HT1080 (cell line): Measurements from ENCODE around the gene TCAP. TPM values are rescaled to one million over a fixed set of nuclear protein-coding genes. Genes with fewer than 3 reads are reported as not detected.
"Not testable (repeated sequence)": the region's sequence is repeated elsewhere in the genome, so short reads cannot be mapped to it uniquely, and the experiment has no call there.

ENCODE experiments used
- DNase-seq: peaks from one replicate; pipeline ENCODE4 v3.0.0-alpha.2; 2015; ENCODE audit warnings: low read depth
- total RNA-seq: library from RNA; depleted of rRNA; stranded (reverse); fragments of >200 nt; shearing (Covaris generic); gene quantifications from 2 replicates; pipeline ENCODE4 v1.2.3, GENCODE V29; 2014

The TCAP gene
- total RNA-seq, 1 experiment from 2014 or later, result 1.00 TPM

DNA sequence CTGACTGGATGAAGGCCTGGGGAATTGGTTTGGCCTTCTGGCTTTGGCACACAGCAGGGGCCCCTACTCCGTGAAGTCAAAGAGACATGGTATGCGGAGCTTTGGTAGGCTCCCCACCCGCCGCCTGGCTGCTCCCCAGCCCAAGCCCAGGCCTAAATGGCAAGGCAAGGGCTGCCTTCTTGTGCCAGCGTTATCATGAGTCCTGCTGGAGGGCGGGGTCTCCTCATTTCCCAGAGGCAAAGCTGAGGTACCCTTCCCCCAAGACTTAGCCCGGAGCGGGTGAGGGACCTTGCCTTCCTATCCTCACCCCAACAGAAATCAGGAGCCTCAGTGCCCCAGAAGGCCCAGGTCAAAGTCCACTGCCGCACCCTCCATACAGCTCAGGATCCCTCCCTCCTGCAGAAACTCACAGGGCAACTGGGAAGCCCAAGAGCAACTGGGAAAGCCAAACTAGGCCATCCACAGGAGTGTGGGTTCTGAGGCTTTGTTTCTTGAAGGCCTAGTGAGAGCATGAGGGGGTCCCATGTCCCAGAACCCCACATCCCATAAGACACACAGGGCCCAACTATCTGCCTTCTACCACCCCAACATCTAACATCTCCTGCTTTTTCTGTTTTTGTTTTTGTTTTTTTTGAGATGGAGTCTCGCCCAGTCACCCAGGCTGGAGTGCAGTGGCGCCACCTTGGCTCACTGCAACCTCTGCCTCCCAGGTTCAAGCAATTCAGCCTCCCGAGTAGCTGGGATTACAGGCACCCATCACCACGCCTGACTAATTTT lies 13.4 kb downstream of the TCAP start:
- DNase-seq, result no peak

GRCh38 chr17:39679521-39680192 lies 14.5 kb downstream of the TCAP start:
- DNase-seq, result no peak

- DNase-seq, result no peak
Observed at GRCh38 chr17:39683295-39683939, 18.3 kb downstream of the TCAP start.

- no peak for DNase-seq
Observed at GRCh38 chr17:39684369-39685192, 19.4 kb downstream of the TCAP start.

GRCh38 chr17:39687101-39687545 lies 22.0 kb downstream of the TCAP start:
- DNase-seq, result no peak

- peak; percentile 97 for DNase-seq
Observed at GRCh38 chr17:39687546-39688474, 22.7 kb downstream of the TCAP start, which contains the start of gene PGAP3. Gene PGAP3 (minus strand): TSS chr17:39688057. CDS start chr17:39688014, 43 bp downstream.

DNA sequence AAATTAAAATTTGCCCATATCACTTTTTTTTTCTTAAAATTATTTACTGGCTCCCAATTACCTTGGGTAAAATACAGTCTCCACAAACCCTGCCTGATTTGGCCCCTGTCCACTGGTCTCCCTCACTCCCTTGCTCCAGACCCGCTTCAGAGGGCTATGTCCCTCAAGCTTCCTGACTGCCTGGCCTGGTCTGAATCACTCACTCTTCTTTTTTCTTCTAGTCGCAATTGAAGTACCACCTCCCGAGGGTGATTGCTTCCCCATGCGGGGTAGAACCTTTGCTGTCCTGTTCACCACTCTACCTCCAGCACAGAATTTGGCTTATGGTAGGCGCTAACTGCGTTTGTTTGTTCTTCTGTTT lies 23.3 kb downstream of the TCAP start:
- DNase-seq, result no peak

- no peak for DNase-seq
Observed at GRCh38 chr17:39688945-39689344, 23.8 kb downstream of the TCAP start.

DNA sequence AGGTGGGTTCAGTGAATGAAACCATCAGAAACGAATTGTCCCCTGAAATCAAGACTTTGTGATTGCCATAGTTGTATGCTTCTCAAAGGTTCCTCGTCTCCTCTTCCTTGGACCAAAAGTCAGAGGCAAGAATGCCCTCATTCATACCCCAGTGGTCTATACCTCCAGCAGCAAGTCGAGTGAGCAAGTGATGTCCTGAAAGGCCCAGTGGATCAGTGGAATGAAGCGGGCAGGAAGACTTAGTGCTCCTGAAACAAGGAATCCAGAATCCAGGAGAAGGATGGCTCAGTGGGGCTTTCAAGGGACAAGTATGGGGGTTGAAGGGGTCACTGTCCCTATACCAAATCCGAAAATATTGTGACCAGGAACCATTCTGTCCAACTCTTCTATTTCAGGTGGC lies 29.4 kb downstream of the TCAP start:
- no peak for DNase-seq

DNA sequence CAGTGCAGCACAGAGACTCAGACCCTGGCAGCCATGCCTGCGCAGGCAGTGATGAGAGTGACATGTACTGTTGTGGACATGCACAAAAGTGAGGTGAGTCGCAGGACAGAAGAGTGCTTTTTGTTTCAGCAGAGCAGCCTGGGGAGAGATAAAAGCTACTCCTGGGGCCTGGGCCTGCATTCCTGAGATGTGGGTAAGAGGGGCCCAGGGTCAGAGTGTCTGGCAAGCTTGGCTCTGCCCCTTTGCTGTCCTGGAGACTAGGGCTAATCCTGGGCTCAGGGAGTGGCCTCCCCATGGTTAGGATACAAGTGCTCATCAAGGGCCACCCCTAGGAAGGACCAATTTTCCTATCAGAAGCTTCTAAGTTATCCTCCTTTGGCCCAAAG lies 29.9 kb downstream of the TCAP start:
- no peak for DNase-seq

- no peak for DNase-seq
Observed at GRCh38 chr17:39696731-39697130, 31.6 kb downstream of the TCAP start.

DNA sequence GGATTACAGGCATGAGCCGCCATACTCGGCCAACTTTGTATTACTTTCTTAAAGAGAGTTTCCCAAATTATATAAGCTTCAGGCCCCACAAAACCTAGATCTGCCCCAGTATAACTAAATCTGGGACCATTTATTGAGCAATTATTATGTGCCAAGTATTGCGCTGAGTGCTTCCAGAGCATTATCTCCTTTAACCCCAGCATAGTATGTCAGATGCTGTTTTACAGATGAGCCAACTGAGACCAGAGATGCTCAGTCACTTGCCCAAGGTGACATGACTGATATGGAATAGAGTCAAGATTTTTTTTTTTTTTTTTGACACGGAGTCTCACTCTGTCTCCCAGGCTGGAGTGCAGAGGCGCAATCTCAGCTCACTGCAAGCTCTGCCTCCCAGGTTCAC lies 32.8 kb downstream of the TCAP start:
- no peak for DNase-seq

- not testable (repeated sequence) for DNase-seq
Observed at GRCh38 chr17:39699157-39699817, 34.1 kb downstream of the TCAP start.

- DNase-seq, result peak; percentile 67
Observed at GRCh38 chr17:39699818-39700147, 34.6 kb downstream of the TCAP start, which contains the start of gene ERBB2. Gene ERBB2 (plus strand): TSS chr17:39700064. CDS start chr17:39700239, 175 bp downstream.

DNA sequence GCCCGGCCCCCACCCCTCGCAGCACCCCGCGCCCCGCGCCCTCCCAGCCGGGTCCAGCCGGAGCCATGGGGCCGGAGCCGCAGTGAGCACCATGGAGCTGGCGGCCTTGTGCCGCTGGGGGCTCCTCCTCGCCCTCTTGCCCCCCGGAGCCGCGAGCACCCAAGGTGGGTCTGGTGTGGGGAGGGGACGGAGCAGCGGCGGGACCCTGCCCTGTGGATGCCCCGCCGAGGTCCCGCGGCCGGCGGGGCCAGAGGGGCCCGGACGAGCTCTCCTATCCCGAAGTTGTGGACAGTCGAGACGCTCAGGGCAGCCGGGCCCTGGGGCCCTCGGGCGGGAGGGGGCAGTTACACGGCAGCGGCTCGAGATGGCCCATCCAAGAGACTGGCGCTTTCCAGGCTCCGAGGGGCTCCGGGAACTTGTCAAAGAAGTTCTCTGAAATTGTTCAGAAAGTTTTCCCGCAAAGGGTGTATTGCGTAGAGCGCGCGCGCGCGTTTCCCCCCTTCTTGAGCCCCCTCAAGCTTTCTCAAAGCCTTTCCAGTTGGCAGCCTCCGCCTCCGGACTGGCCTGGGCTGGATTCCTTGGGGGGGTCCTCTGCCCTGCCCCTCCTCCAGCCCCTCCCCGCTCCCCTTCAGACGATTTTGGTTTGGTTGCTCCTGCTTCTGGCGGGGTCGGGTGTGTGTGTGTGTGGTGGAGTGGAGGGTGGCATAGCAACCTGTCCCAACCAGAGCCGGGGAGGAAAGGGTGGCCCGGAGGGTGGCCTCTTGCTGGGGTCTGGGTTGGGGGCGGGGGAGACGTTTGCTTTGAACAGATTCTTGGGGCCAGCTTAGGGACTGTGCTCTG lies 35.2 kb downstream of the TCAP start:
- no peak for DNase-seq

DNA sequence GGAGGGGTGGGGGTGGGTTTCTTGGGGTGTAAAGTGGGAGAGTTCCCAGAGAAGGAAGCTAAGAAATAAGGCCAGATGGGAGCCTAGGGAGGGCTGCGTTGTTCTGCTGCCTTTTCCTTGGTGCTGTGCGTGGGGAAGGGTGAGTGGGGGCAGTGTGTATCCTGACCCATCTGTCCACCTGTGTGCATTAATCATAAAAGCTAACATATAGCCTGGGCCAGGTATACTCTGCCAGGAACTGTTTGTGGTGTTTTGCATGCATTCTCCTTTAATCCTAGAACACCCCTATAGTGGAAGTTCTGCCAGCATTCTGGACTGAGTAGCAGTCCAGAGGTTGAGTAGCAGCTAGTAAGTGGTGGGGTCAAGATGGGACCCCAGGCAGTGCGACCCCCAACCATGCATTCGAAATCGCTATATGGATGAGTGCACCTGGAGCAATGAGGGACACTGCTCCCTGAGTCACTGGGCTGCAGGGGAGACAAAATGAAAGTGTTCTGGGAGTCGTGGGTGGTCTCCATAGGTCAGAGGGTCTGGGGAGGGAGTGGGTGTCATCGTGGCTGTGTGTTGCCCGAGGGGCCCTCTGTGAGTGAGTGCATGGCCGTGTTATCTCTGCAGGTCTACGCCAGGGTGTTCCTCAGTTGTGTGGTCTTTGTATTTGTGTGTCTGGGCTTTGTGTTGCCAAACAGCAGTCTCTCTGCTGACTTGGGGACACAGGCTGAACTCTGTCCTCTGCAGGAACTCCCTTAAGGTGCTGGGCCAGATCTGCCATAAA lies 36.0 kb downstream of the TCAP start:
- no peak for DNase-seq

GRCh38 chr17:39701784-39702422 lies 36.8 kb downstream of the TCAP start:
- no peak for DNase-seq
